Ishikawa (cell line): ENCODE measurements around the gene PHLDB2.

Experiments
- CREB1 ChIP-seq: IDR thresholded peaks from 2 replicates; pipeline ENCODE4 v1.6.1; 2012; ENCODE audit warnings: low read depth
- EGR1 ChIP-seq: IDR thresholded peaks from 2 replicates; pipeline ENCODE4 v1.6.1; 2012
- EP300 ChIP-seq: IDR thresholded peaks from 2 replicates; pipeline ENCODE4 v1.6.1; 2012; ENCODE audit warnings: borderline replicate concordance
- MAX ChIP-seq: IDR thresholded peaks from 2 replicates; pipeline ENCODE4 v1.6.1; 2012
- RAD21 ChIP-seq: IDR thresholded peaks from 2 replicates; pipeline ENCODE4 v1.6.1; 2012; ENCODE audit warnings: low read depth
- REST ChIP-seq: IDR thresholded peaks from 2 replicates; pipeline ENCODE4 v1.6.1; 2012; ENCODE audit warnings: low read depth, mild to moderate bottlenecking
- YY1 ChIP-seq: IDR thresholded peaks from 2 replicates; pipeline ENCODE4 v1.6.1; 2012; ENCODE audit warnings: low read depth

GRCh38 chr3:111949712-111950111 is 90.6 kb downstream of the PHLDB2 start:
- TF ChIP-seq YY1 (no peak), MAX (no peak), CREB1 (no peak), EP300 (no peak), EGR1 (no peak), RAD21 (no peak), REST (no peak)
